HCT116 (cell line): ENCODE measurements around the gene IMPG2. TPM values are rescaled to one million over a fixed set of nuclear protein-coding genes. Genes with fewer than 3 reads are reported as not detected.

Experiments used
- ATAC-seq: fragments of 200-7000 bp; cut with Tn5 transposase; 2 replicates; pipeline ENCODE4 v1.9.1; 2020; ENCODE audit warnings: mild to moderate bottlenecking, moderate library complexity
- BruUV-seq: library from RNA; stranded (reverse); fragments of 400-500 nt; replicated peaks from 2 replicates; lab custom pipeline; 2021; lab: Mats Ljungman, UMichigan
- CTCF ChIA-PET: fragments of 300-600 bp; sonication (Branson Sonifier 250); formaldehyde crosslinking; loops from one replicate; lab custom pipeline; 2021; ENCODE audit warnings: antibody characterized with exemption; lab: Charles Lee
- POLR2A ChIA-PET: fragments of 300-600, 350-600 bp; sonication (Branson Sonifier 250); formaldehyde crosslinking; loops from one replicate; lab custom pipeline; 2021; ENCODE audit warnings: antibody characterized with exemption; lab: Charles Lee
- RAD21 ChIA-PET, 2 experiments: fragments of 300-600 bp; sonication (Branson Sonifier 250); formaldehyde crosslinking; loops; one replicate each; lab custom pipeline; 2023; ENCODE audit warnings: low total read pairs in 2 of 2; ENCODE audit not compliant: uncharacterized antibody in 2 of 2, unreplicated experiment in 2 of 2, low non-redundant PET in 1 of 2; lab: Charles Lee
- DNase-seq: peaks from one replicate; pipeline ENCODE4 v3.0.0-alpha.2; 2010; ENCODE audit warnings: low read depth, low spot score
- H2AFZ ChIP-seq: fragments of 200-600 bp; shearing (Covaris generic), sonication (generic); 2 replicates; pipeline ENCODE4 v1.6.1; 2017; ENCODE audit warnings: low read depth, mixed run types, mixed read lengths, antibody characterized with exemption, low read length; ENCODE audit not compliant: poor library complexity, severe bottlenecking
- H3K27ac ChIP-seq: 2 replicates; pipeline ENCODE4 v1.5.1; 2012; ENCODE audit warnings: low read depth, low read length
- H3K27me3 ChIP-seq: fragments of 200-600 bp; sonication (generic); 2 replicates; pipeline ENCODE4 v1.6.1; 2016; ENCODE audit warnings: mixed run types, low read length, mixed read lengths; ENCODE audit not compliant: insufficient read depth
- H3K36me3 ChIP-seq, 2 experiments: fragments of 200-500 bp in 1 of 2; fragments of 200-600 bp in 1 of 2; sonication (Bioruptor generic) in 1 of 2; sonication (generic) in 1 of 2; 2 replicates each; pipeline versions ENCODE4 v1.5.1 to v1.6.1; 2014 to 2016; ENCODE audit warnings: low read length in 2 of 2, inconsistent platforms in 1 of 2, mixed read lengths in 1 of 2, mixed run types in 1 of 2; ENCODE audit not compliant: insufficient read depth in 2 of 2, control insufficient read depth in 1 of 2
- H3K4me1 ChIP-seq, 2 experiments: fragments of 200-600 bp in 1 of 2; sonication (generic) in 1 of 2; 2 replicates each; pipeline versions ENCODE4 v1.5.1 to v1.6.1; 2012 to 2017; ENCODE audit warnings: low read length in 2 of 2, inconsistent platforms in 1 of 2, mild to moderate bottlenecking in 1 of 2, mixed read lengths in 1 of 2, mixed run types in 1 of 2, moderate library complexity in 1 of 2; ENCODE audit not compliant: insufficient read depth in 2 of 2, control insufficient read depth in 1 of 2
- H3K4me2 ChIP-seq: fragments of 200-600 bp; sonication (generic); 2 replicates; pipeline ENCODE4 v1.6.1; 2017; ENCODE audit warnings: mixed run types, low read length, mixed read lengths
- H3K4me3 ChIP-seq, 2 experiments: fragments of 200-600 bp in 1 of 2; sonication (generic) in 1 of 2; replicated peaks in 1 of 2; 2 replicates each; pipeline ENCODE4 v1.5.1; 2011 to 2016; ENCODE audit warnings: low read length in 2 of 2, control low read depth in 1 of 2, low read depth in 1 of 2, mild to moderate bottlenecking in 1 of 2, mixed read lengths in 1 of 2, mixed run types in 1 of 2
- H3K79me2 ChIP-seq: fragments of 200-600 bp; sonication (generic); 2 replicates; pipeline ENCODE4 v1.6.1; 2017; ENCODE audit warnings: mild to moderate bottlenecking, mixed run types, low read length, moderate library complexity, mixed read lengths; ENCODE audit not compliant: insufficient read depth
- H3K9ac ChIP-seq: fragments of 200-600 bp; sonication (generic); 2 replicates; pipeline ENCODE4 v1.6.1; 2016; ENCODE audit warnings: low read length, mixed read lengths
- H3K9me2 ChIP-seq: fragments of 200-600 bp; sonication (generic), shearing (Covaris generic); 2 replicates; pipeline ENCODE4 v1.6.1; 2017; ENCODE audit warnings: mixed run types, mild to moderate bottlenecking, moderate library complexity; ENCODE audit not compliant: insufficient read depth
- H3K9me3 ChIP-seq, 2 experiments: fragments of 200-500 bp in 1 of 2; fragments of 200-600 bp in 1 of 2; sonication (Bioruptor generic) in 1 of 2; sonication (generic) in 1 of 2; 2 replicates each; pipeline ENCODE4 v1.6.1; 2014 to 2017; ENCODE audit warnings: low read length in 2 of 2, mixed read lengths in 2 of 2, inconsistent platforms in 1 of 2, low read depth in 1 of 2, mild to moderate bottlenecking in 1 of 2, mixed run types in 1 of 2, moderate library complexity in 1 of 2; ENCODE audit not compliant: control insufficient read depth in 1 of 2, insufficient read depth in 1 of 2
- H4K20me1 ChIP-seq: fragments of 200-600 bp; sonication (generic), shearing (Covaris generic); 2 replicates; pipeline ENCODE4 v1.6.1; 2017; ENCODE audit warnings: mixed run types, mild to moderate bottlenecking, moderate library complexity; ENCODE audit not compliant: insufficient read depth
- ATF3 ChIP-seq: IDR thresholded peaks from 2 replicates; pipeline ENCODE4 v1.6.1; 2012
- CBX3 ChIP-seq: IDR thresholded peaks from 2 replicates; pipeline ENCODE4 v1.6.1; 2012; ENCODE audit warnings: low read depth
- EGR1 ChIP-seq: IDR thresholded peaks from 2 replicates; pipeline ENCODE4 v1.6.1; 2012; ENCODE audit warnings: low read depth
- ELF1 ChIP-seq: IDR thresholded peaks from 2 replicates; pipeline ENCODE4 v1.6.1; 2012; ENCODE audit warnings: low read depth, borderline replicate concordance
- EZH2 ChIP-seq: fragments of 200-600 bp; sonication (generic); IDR thresholded peaks from 2 replicates; pipeline ENCODE4 v1.6.1; 2017; ENCODE audit warnings: antibody characterized with exemption, mixed run types
- EZH2phosphoT487 ChIP-seq: fragments of 200-600 bp; IDR thresholded peaks from 2 replicates; pipeline ENCODE4 v1.6.1; 2018; ENCODE audit warnings: antibody characterized with exemption, borderline replicate concordance
- FOSL1 ChIP-seq: IDR thresholded peaks from 2 replicates; pipeline ENCODE4 v1.6.1; 2012; ENCODE audit warnings: low read depth
- JUND ChIP-seq: IDR thresholded peaks from 2 replicates; pipeline ENCODE4 v1.6.1; 2012
- POLR2A ChIP-seq: IDR thresholded peaks from 2 replicates; pipeline ENCODE4 v1.7.0; 2011; ENCODE audit warnings: borderline replicate concordance; ENCODE audit not compliant: insufficient read depth, insufficient read length; ENCODE audit errors: extremely low read depth
- POLR2AphosphoS5 ChIP-seq: IDR thresholded peaks from 2 replicates; pipeline ENCODE4 v1.6.1; 2011; ENCODE audit warnings: mild to moderate bottlenecking, low read depth, low read length, moderate library complexity
- REST ChIP-seq: IDR thresholded peaks from 2 replicates; pipeline ENCODE4 v1.6.1; 2012; ENCODE audit warnings: low read depth
- SIN3A ChIP-seq: IDR thresholded peaks from 2 replicates; pipeline ENCODE4 v1.6.1; 2012; ENCODE audit warnings: low read depth
- SP1 ChIP-seq: IDR thresholded peaks from 2 replicates; pipeline ENCODE4 v1.6.1; 2012; ENCODE audit warnings: low read depth
- SRF ChIP-seq: IDR thresholded peaks from 2 replicates; pipeline ENCODE4 v1.6.1; 2012; ENCODE audit warnings: low read depth
- intact Hi-C: fragments of 100-400 bp; cut with micrococcal nuclease; formaldehyde crosslinking; loops from 2 replicates; pipeline ENCODE4 v1.10.0; 2022
- total RNA-seq: library from RNA; stranded (reverse); gene quantifications from one replicate; pipeline ENCODE4 v1.2.1, GENCODE V29; 2021; ENCODE audit not compliant: unreplicated experiment
- TF ChIP-seq, protein P1 (sequence below): IDR thresholded peaks from 2 replicates; pipeline ENCODE4 v1.6.1; 2012

Gene IMPG2
- total RNA-seq, 1 experiment from 2014 or later = 0.20 TPM

GRCh38 chr3:101362406-101362805 is 42.0 kb upstream of the IMPG2 start:
- Histone ChIP-seq H3K9ac (no peak overlapping the region), H3K36me3 (no peaks in the 10 kb centered on the region; a peak in 1 of 4 replicates), H4K20me1 (no peaks in the 10 kb centered on the region), H3K9me2 (no peaks in the 10 kb centered on the region), H3K79me2 (no peaks in the 10 kb centered on the region), H3K4me2 (no peak overlapping the region), H3K4me3 (no peak overlapping the region), H3K9me3 (no peaks in the 10 kb centered on the region; a peak in 1 of 4 replicates)
- no TSS peak for BruUV-seq
- RAD21 ChIA-PET = no interaction called here
- ATAC-seq (no peak), DNase-seq (no peak)
- TF ChIP-seq REST (no peak), SIN3A (no peak), ATF3 (no peak), POLR2A (no peak), SP1 (no peak), EZH2phosphoT487 (no peak), EGR1 (no peak), POLR2AphosphoS5 (no peak), SRF (no peak), ELF1 (no peak), CBX3 (no peak), EZH2 (no peak), JUND (no peak), FOSL1 (no peak)
- TF ChIP-seq, protein P1, sequence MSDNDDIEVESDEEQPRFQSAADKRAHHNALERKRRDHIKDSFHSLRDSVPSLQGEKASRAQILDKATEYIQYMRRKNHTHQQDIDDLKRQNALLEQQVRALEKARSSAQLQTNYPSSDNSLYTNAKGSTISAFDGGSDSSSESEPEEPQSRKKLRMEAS = no peak
- TF ChIP-seq, all 23 proteins: peak for 0
- Histone ChIP-seq H3K27me3 (no peaks in the 10 kb centered on the region), H3K4me1 (no peaks in the 10 kb centered on the region), H2AFZ (no peak overlapping the region), H3K27ac (no peak overlapping the region)
- CTCF ChIA-PET = no interaction called here
- intact Hi-C loops = no loop called here
- POLR2A ChIA-PET = no interaction called here
